Naive thymus-derived CD4-positive, alpha-beta T cell (primary cell): ENCODE data around the gene PTOV1. TPM values are rescaled to one million over a fixed set of nuclear protein-coding genes. Genes with fewer than 3 reads are reported as not detected.
A peak's percentile ranks its signal among the peaks of the same experiment; 100 is the strongest.

ENCODE experiments used
- ATAC-seq: fragments of 150-1000 bp; cut with Tn5 transposase; 2 replicates; pipeline ENCODE4 v1.10.0; 2021; ENCODE audit warnings: mild to moderate bottlenecking, moderate library complexity
- CTCF ChIA-PET: fragments of 350-600 bp; sonication (Branson Sonifier 250); formaldehyde crosslinking; loops from one replicate; lab custom pipeline; 2021; ENCODE audit warnings: antibody characterized with exemption; lab: Charles Lee
- POLR2A ChIA-PET: fragments of 350-600 bp; sonication (Branson Sonifier 250); formaldehyde crosslinking; loops from one replicate; lab custom pipeline; 2021; ENCODE audit warnings: antibody characterized with exemption, inconsistent platforms; lab: Charles Lee
- DNase-seq, 9 donors: peaks; one replicate each; pipeline versions ENCODE4 v3.0.0 to v3.0.0-alpha.2; 2020 to 2022; ENCODE audit warnings: mixed read lengths in 1 of 9
- H3K27ac ChIP-seq: one replicate; pipeline ENCODE4 v1.7.0; 2013; ENCODE audit warnings: mild to moderate bottlenecking, low read depth, low read length, moderate library complexity
- H3K27me3 ChIP-seq, 2 donors: one replicate each; pipeline ENCODE4 v1.7.0; 2013; ENCODE audit warnings: low read length in 2 of 2, mild to moderate bottlenecking in 2 of 2, moderate library complexity in 2 of 2; ENCODE audit not compliant: control insufficient read depth in 2 of 2, insufficient read depth in 2 of 2
- H3K36me3 ChIP-seq, 3 experiments: 1 replicate in 2 of 3; 2 replicates in 1 of 3; pipeline ENCODE4 v1.7.0; 2013; ENCODE audit warnings: low read length in 3 of 3, mild to moderate bottlenecking in 3 of 3, moderate library complexity in 1 of 3; ENCODE audit not compliant: insufficient read depth in 3 of 3, control insufficient read depth in 2 of 3
- H3K4me1 ChIP-seq, 2 donors: one replicate each; pipeline ENCODE4 v1.7.0; 2013; ENCODE audit warnings: low read length in 2 of 2, mild to moderate bottlenecking in 2 of 2, moderate library complexity in 1 of 2; ENCODE audit not compliant: control insufficient read depth in 2 of 2, insufficient read depth in 2 of 2
- H3K4me3 ChIP-seq: 2 replicates; pipeline ENCODE4 v1.7.0; 2013; ENCODE audit warnings: mild to moderate bottlenecking, low read length
- H3K9me3 ChIP-seq, 3 experiments: 1 replicate in 2 of 3; 2 replicates in 1 of 3; pipeline ENCODE4 v1.7.0; 2013; ENCODE audit warnings: low read length in 3 of 3; ENCODE audit not compliant: control insufficient read depth in 2 of 3
- H3K27ac Mint-ChIP-seq, 9 donors: one replicate each; pipeline ENCODE4 v1.8.0; 2020 to 2022; ENCODE audit warnings: mixed read lengths in 9 of 9, mild to moderate bottlenecking in 8 of 9, moderate library complexity in 5 of 9, inconsistent platforms in 2 of 9
- H3K27me3 Mint-ChIP-seq, 5 donors: one replicate each; pipeline ENCODE4 v1.8.0; 2021 to 2022; ENCODE audit warnings: mixed read lengths in 5 of 5, mild to moderate bottlenecking in 1 of 5
- H3K36me3 Mint-ChIP-seq, 5 donors: one replicate each; pipeline ENCODE4 v1.8.0; 2020 to 2022; ENCODE audit warnings: mixed read lengths in 5 of 5, mild to moderate bottlenecking in 3 of 5, inconsistent platforms in 1 of 5
- H3K4me1 Mint-ChIP-seq, 7 donors: one replicate each; pipeline ENCODE4 v1.8.0; 2020 to 2022; ENCODE audit warnings: mixed read lengths in 7 of 7, mild to moderate bottlenecking in 3 of 7, inconsistent platforms in 1 of 7
- H3K4me3 Mint-ChIP-seq, 10 donors: one replicate each; pipeline ENCODE4 v1.8.0; 2020 to 2022; ENCODE audit warnings: mild to moderate bottlenecking in 10 of 10, mixed read lengths in 10 of 10, moderate library complexity in 6 of 10, inconsistent platforms in 2 of 10
- H3K9me3 Mint-ChIP-seq, 11 donors: one replicate each; pipeline ENCODE4 v1.8.0; 2020 to 2022; ENCODE audit warnings: mixed read lengths in 11 of 11, mild to moderate bottlenecking in 4 of 11, inconsistent platforms in 1 of 11, moderate library complexity in 1 of 11
- intact Hi-C, 2 donors: fragments of 100-400 bp; cut with micrococcal nuclease; formaldehyde crosslinking; loops; one replicate each; pipeline ENCODE4 v1.15.1; 2023
- polyA plus RNA-seq, 2 donors: library from polyadenylated mRNA; unstranded; fragments of 300-500 nt; fragmentation: Illumina TruSeq; gene quantifications; one replicate each; pipeline ENCODE4 v1.2.3, GENCODE V29; 2021
- total RNA-seq, 6 experiments: library from RNA in 5 of 6; stranded (reverse) in 5 of 6; gene quantifications; 1 replicate in 5 of 6; 2 replicates in 1 of 6; pipeline ENCODE4 v1.2.3 and lab custom pipeline; 2021 to 2026

The PTOV1 gene
- total and polyA plus RNA-seq, 7 experiments from 2014 or later = 49.0 to 170 (median 150) TPM

GRCh38 chr19:49857838-49858087, 6.8 kb downstream of the PTOV1 start:
- no peaks in the 10 kb centered on the region for H3K27me3 ChIP-seq
- no peak overlapping the region for H3K27ac Mint-ChIP-seq
- H3K9me3 ChIP-seq = no peaks in the 10 kb centered on the region
- peaks cover 0 to 11% (median 0%) of the 10 kb centered on the region in 5 donors for H3K36me3 Mint-ChIP-seq
- peaks cover 0 to 81% (median 3%) of the 10 kb centered on the region in 3 experiments for H3K36me3 ChIP-seq
- peaks cover 0 to 1% (median 0%) of the 10 kb centered on the region in 11 donors for H3K9me3 Mint-ChIP-seq
- DNase-seq (no peak), ATAC-seq (no peak)
- no peak overlapping the region for H3K4me3 ChIP-seq
- ChIA-PET POLR2A (interaction anchor here (1.1 to 1.7 kb wide), 2 partner anchors 10 to 11 kb away, joined by 4 to 6 read pairs; partner anchors contain the start of gene PNKP), CTCF (no interaction called here)
- peaks cover 5 to 11% (median 6%) of the 10 kb centered on the region in 7 donors for H3K4me1 Mint-ChIP-seq
- intact Hi-C loops = no loop called here
- H3K27ac ChIP-seq = no peak overlapping the region
- no peak overlapping the region for H3K4me3 Mint-ChIP-seq
- peaks cover 0 to 2% of the 10 kb centered on the region in 2 donors for H3K4me1 ChIP-seq
- no peaks in the 10 kb centered on the region for H3K27me3 Mint-ChIP-seq

GRCh38 chr19:49858088-49858985, 7.4 kb downstream of the PTOV1 start:
- peaks cover 0 to 14% (median 3%) of the 10 kb centered on the region in 5 donors for H3K36me3 Mint-ChIP-seq
- no peaks in the 10 kb centered on the region for H3K27me3 Mint-ChIP-seq
- no peaks in the 10 kb centered on the region for H3K4me1 ChIP-seq
- peaks cover 3 to 10% (median 6%) of the 10 kb centered on the region in 7 donors for H3K4me1 Mint-ChIP-seq
- intact Hi-C loops = no loop called here
- no peaks in the 10 kb centered on the region for H3K27me3 ChIP-seq
- no peak overlapping the region for H3K4me3 Mint-ChIP-seq
- peak; percentile 4 for ATAC-seq
- DNase-seq = no peak
- no peak overlapping the region for H3K27ac ChIP-seq
- peaks cover 0 to 1% (median 0%) of the 10 kb centered on the region in 11 donors for H3K9me3 Mint-ChIP-seq
- CTCF ChIA-PET = interaction anchor here (0.7 kb wide), 1 partner anchor 27 kb away, joined by 3 read pairs; no protein-coding TSS in a partner anchor
- no peaks in the 10 kb centered on the region for H3K9me3 ChIP-seq
- H3K36me3 ChIP-seq = peaks cover 0 to 86% (median 3%) of the 10 kb centered on the region in 3 experiments
- H3K27ac Mint-ChIP-seq = no peak overlapping the region
- H3K4me3 ChIP-seq = no peak overlapping the region
- POLR2A ChIA-PET = interaction anchor here (1.1 to 1.7 kb wide), 4 partner anchors 8 to 27 kb away, joined by 4 to 6 read pairs (median 4); partner anchors contain the start of genes PNKP and PTOV1

- Histone ChIP-seq H3K4me1 (no peaks in the 10 kb centered on the region), H3K36me3 (peaks cover 0 to 94% (median 3%) of the 10 kb centered on the region in 3 experiments), H3K9me3 (no peaks in the 10 kb centered on the region), H3K27ac (no peak overlapping the region), H3K4me3 (no peak overlapping the region), H3K27me3 (no peaks in the 10 kb centered on the region)
- Mint-ChIP-seq H3K27ac (no peak overlapping the region), H3K4me1 (peaks cover 0 to 15% (median 7%) of the 10 kb centered on the region in 7 donors), H3K27me3 (no peaks in the 10 kb centered on the region), H3K9me3 (peaks cover 0 to 1% (median 0%) of the 10 kb centered on the region in 11 donors), H3K36me3 (peaks cover 0 to 21% (median 4%) of the 10 kb centered on the region in 5 donors), H3K4me3 (no peak overlapping the region)
- ChIA-PET CTCF (interaction anchor here (0.7 kb wide), 1 partner anchor 88 kb away, joined by 6 read pairs; no protein-coding TSS in a partner anchor), POLR2A (interaction anchor here (0.8 to 1.7 kb wide), 5 partner anchors 8 to 264 kb away, joined by 4 to 5 read pairs (median 4); partner anchors contain the start of genes PNKP and PTOV1)
- intact Hi-C loops = loop anchor here (10.0 kb wide), 2 partner anchors 125 to 525 kb away; partner anchors contain the start of gene CD37 (in 1 of the 2)
- ATAC-seq (peak; percentile 6), DNase-seq (no peak)
Observed at GRCh38 chr19:49859682-49860335, 8.8 kb downstream of the PTOV1 start.

- peak overlapping the region in 1 of 10 donors; percentile 12 for H3K4me3 Mint-ChIP-seq
- H3K9me3 Mint-ChIP-seq = peaks cover 0 to under 1% (median 0%) of the 10 kb centered on the region in 11 donors
- H3K27ac Mint-ChIP-seq = peak overlapping the region in 2 of 9 donors; percentile 18 to 59
- intact Hi-C loops = loop anchor here (10.0 kb wide), 2 partner anchors 124 to 526 kb away; partner anchors contain the start of gene CD37 (in 1 of the 2)
- Histone ChIP-seq H3K36me3 (peaks cover 0 to 90% (median 3%) of the 10 kb centered on the region in 3 experiments), H3K9me3 (no peaks in the 10 kb centered on the region), H3K4me3 (no peak overlapping the region), H3K4me1 (peaks cover 0 to 4% of the 10 kb centered on the region in 2 donors), H3K27me3 (no peaks in the 10 kb centered on the region), H3K27ac (no peak overlapping the region)
- peaks cover 6 to 21% (median 14%) of the 10 kb centered on the region in 7 donors for H3K4me1 Mint-ChIP-seq
- DNase-seq = no peak
- H3K27me3 Mint-ChIP-seq = no peaks in the 10 kb centered on the region
- peaks cover 0 to 19% (median 4%) of the 10 kb centered on the region in 5 donors for H3K36me3 Mint-ChIP-seq
- peak; percentile 5 for ATAC-seq
- POLR2A ChIA-PET = interaction anchor here (0.8 to 1.8 kb wide), 4 partner anchors 9 to 265 kb away, joined by 3 to 5 read pairs (median 4); partner anchors contain the start of gene PTOV1
- CTCF ChIA-PET = no interaction called here
Observed at GRCh38 chr19:49860336-49861102, 9.6 kb downstream of the PTOV1 start.

- peaks cover 12 to 27% (median 20%) of the 10 kb centered on the region in 7 donors for H3K4me1 Mint-ChIP-seq
- POLR2A ChIA-PET = interaction anchor here (0.8 to 1.8 kb wide), 4 partner anchors 8 to 265 kb away, joined by 3 to 5 read pairs (median 4); partner anchors contain the start of gene PTOV1
- CTCF ChIA-PET = no interaction called here
- peak overlapping the region in 1 of 9 donors; percentile 18 for H3K27ac Mint-ChIP-seq
- peaks cover 0 to 18% (median 4%) of the 10 kb centered on the region in 5 donors for H3K36me3 Mint-ChIP-seq
- no peak for DNase-seq
- H3K4me1 ChIP-seq = peaks cover 5% of the 10 kb centered on the region in 2 donors
- no peaks in the 10 kb centered on the region for H3K9me3 Mint-ChIP-seq
- H3K36me3 ChIP-seq = peaks cover 0 to 84% (median 3%) of the 10 kb centered on the region in 3 experiments
- no peak overlapping the region for H3K27ac ChIP-seq
- H3K27me3 Mint-ChIP-seq = no peaks in the 10 kb centered on the region
- H3K9me3 ChIP-seq = no peaks in the 10 kb centered on the region
- H3K4me3 ChIP-seq = no peak overlapping the region
- no peaks in the 10 kb centered on the region for H3K27me3 ChIP-seq
- no peak overlapping the region for H3K4me3 Mint-ChIP-seq
- intact Hi-C loops = loop anchor here (10.0 kb wide), 2 partner anchors 124 to 526 kb away; partner anchors contain the start of gene CD37 (in 1 of the 2)
- ATAC-seq = no peak
Observed at GRCh38 chr19:49861107-49861506, 10.1 kb downstream of the PTOV1 start.
